Measurements from ENCODE around the gene RYR1. TPM values are rescaled to one million over a fixed set of nuclear protein-coding genes. Genes with fewer than 3 reads are reported as not detected.

RYR1 gene
- total RNA-seq, 1 donor from 2014 or later = 0.03 TPM

- no peaks in the 10 kb centered on the region for H3K36me3 Mint-ChIP-seq (ENCODE audit: unreplicated experiment)
- DNase-seq (ENCODE audit: extremely low spot score, unreplicated experiment) = no peak
- H3K27me3 Mint-ChIP-seq (ENCODE audit: unreplicated experiment) = peaks cover 16% of the 10 kb centered on the region
- H3K27ac Mint-ChIP-seq (ENCODE audit: unreplicated experiment) = no peak overlapping the region
- TF ChIP-seq CTCF (IDR thresholded peaks at IDR 0.05) = no peak
- H3K4me1 Mint-ChIP-seq (ENCODE audit: unreplicated experiment) = peaks cover 1% of the 10 kb centered on the region
- H3K4me3 Mint-ChIP-seq (ENCODE audit: unreplicated experiment) = no peak overlapping the region
- H3K9me3 Mint-ChIP-seq (ENCODE audit: unreplicated experiment) = no peaks in the 10 kb centered on the region
These were observed 4.4 kb downstream of the RYR1 start for GRCh38 chr19:38437917-38438316.

- no peak for DNase-seq (ENCODE audit: extremely low spot score, unreplicated experiment)
- H3K9me3 Mint-ChIP-seq (ENCODE audit: unreplicated experiment) = no peaks in the 10 kb centered on the region
- H3K27ac Mint-ChIP-seq (ENCODE audit: unreplicated experiment) = no peak overlapping the region
- H3K4me3 Mint-ChIP-seq (ENCODE audit: unreplicated experiment) = no peak overlapping the region
- H3K27me3 Mint-ChIP-seq (ENCODE audit: unreplicated experiment) = peaks cover 8% of the 10 kb centered on the region
- H3K36me3 Mint-ChIP-seq (ENCODE audit: unreplicated experiment) = no peaks in the 10 kb centered on the region
- no peak for TF ChIP-seq CTCF (IDR thresholded peaks at IDR 0.05)
- no peaks in the 10 kb centered on the region for H3K4me1 Mint-ChIP-seq (ENCODE audit: unreplicated experiment)
These were observed 7.1 kb downstream of the RYR1 start for GRCh38 chr19:38440592-38440991.

- DNase-seq (ENCODE audit: extremely low spot score, unreplicated experiment) = no peak
- H3K4me3 Mint-ChIP-seq (ENCODE audit: unreplicated experiment) = no peak overlapping the region
- no peaks in the 10 kb centered on the region for H3K9me3 Mint-ChIP-seq (ENCODE audit: unreplicated experiment)
- H3K4me1 Mint-ChIP-seq (ENCODE audit: unreplicated experiment) = no peaks in the 10 kb centered on the region
- H3K27ac Mint-ChIP-seq (ENCODE audit: unreplicated experiment) = no peak overlapping the region
- no peaks in the 10 kb centered on the region for H3K36me3 Mint-ChIP-seq (ENCODE audit: unreplicated experiment)
- H3K27me3 Mint-ChIP-seq (ENCODE audit: unreplicated experiment) = peaks cover 8% of the 10 kb centered on the region
- TF ChIP-seq CTCF (IDR thresholded peaks at IDR 0.05) = peak; percentile 9
These were observed 8.3 kb downstream of the RYR1 start for GRCh38 chr19:38441657-38442348.

- Mint-ChIP-seq H3K9me3 (ENCODE audit: unreplicated experiment) (no peaks in the 10 kb centered on the region), H3K4me1 (ENCODE audit: unreplicated experiment) (no peaks in the 10 kb centered on the region), H3K27me3 (ENCODE audit: unreplicated experiment) (peaks cover 8% of the 10 kb centered on the region), H3K27ac (ENCODE audit: unreplicated experiment) (no peak overlapping the region), H3K4me3 (ENCODE audit: unreplicated experiment) (no peak overlapping the region), H3K36me3 (ENCODE audit: unreplicated experiment) (no peaks in the 10 kb centered on the region)
- no peak for TF ChIP-seq CTCF (IDR thresholded peaks at IDR 0.05)
- no peak for DNase-seq (ENCODE audit: extremely low spot score, unreplicated experiment)
These were observed 9.2 kb downstream of the RYR1 start for GRCh38 chr19:38442736-38443135.

GRCh38 chr19:38443458-38443999 lies 10.0 kb downstream of the RYR1 start:
- no peaks in the 10 kb centered on the region for H3K36me3 Mint-ChIP-seq (ENCODE audit: unreplicated experiment)
- no peak for DNase-seq (ENCODE audit: extremely low spot score, unreplicated experiment)
- H3K9me3 Mint-ChIP-seq (ENCODE audit: unreplicated experiment) = no peaks in the 10 kb centered on the region
- H3K27ac Mint-ChIP-seq (ENCODE audit: unreplicated experiment) = no peak overlapping the region
- H3K4me3 Mint-ChIP-seq (ENCODE audit: unreplicated experiment) = no peak overlapping the region
- no peak for TF ChIP-seq CTCF (IDR thresholded peaks at IDR 0.05)
- H3K4me1 Mint-ChIP-seq (ENCODE audit: unreplicated experiment) = no peaks in the 10 kb centered on the region
- H3K27me3 Mint-ChIP-seq (ENCODE audit: unreplicated experiment) = peaks cover 8% of the 10 kb centered on the region
